NT2/D1 (cell line): ENCODE results near the gene CDKN2AIPNL.

Experiments
- SUZ12 ChIP-seq: IDR thresholded peaks from 2 replicates; pipeline ENCODE4 v1.6.1; 2011; ENCODE audit not compliant: insufficient read length, insufficient read depth; ENCODE audit errors: extremely low read depth
- ZNF274 ChIP-seq: IDR thresholded peaks from 2 replicates; pipeline ENCODE4 v1.6.1; 2011; ENCODE audit warnings: mild to moderate bottlenecking, low read depth, low read length

- TF ChIP-seq ZNF274 (no peak), SUZ12 (no peak)
Observed at GRCh38 chr5:134398609-134399155, 13.0 kb downstream of the CDKN2AIPNL start.
